GM12878 (cell line): ENCODE measurements around the gene ETV6. TPM values are rescaled to one million over a fixed set of nuclear protein-coding genes. Genes with fewer than 3 reads are reported as not detected.

Experiments used
- ATAC-seq: fragments of 200-7000 bp; cut with Tn5 transposase; 3 replicates; pipeline ENCODE4 v1.9.1; 2020; ENCODE audit warnings: mild to moderate bottlenecking, moderate library complexity
- BruUV-seq: library from RNA; stranded (reverse); fragments of 400-500 nt; replicated peaks from 2 replicates; lab custom pipeline; 2021; lab: Mats Ljungman, UMichigan
- CTCF ChIA-PET: fragments of 300-600 bp; sonication (Branson Sonifier 250); formaldehyde crosslinking; extraction: SDS; loops from one replicate; lab custom pipeline; 2021; ENCODE audit warnings: inconsistent platforms; lab: Yijun Ruan, JAX
- POLR2A ChIA-PET: fragments of 350-600 bp; formaldehyde crosslinking; extraction: SDS; loops from one replicate; lab custom pipeline; 2021; ENCODE audit warnings: inconsistent platforms; lab: Charles Lee
- RAD21 ChIA-PET: fragments of 300-600 bp; sonication (Branson Sonifier 250); formaldehyde crosslinking; loops from one replicate; lab custom pipeline; 2023; ENCODE audit warnings: antibody characterized with exemption; ENCODE audit not compliant: unreplicated experiment; lab: Charles Lee
- SMC1A ChIA-PET: fragments of 300-600 bp; sonication (Branson Sonifier 250); formaldehyde crosslinking; loops from one replicate; lab custom pipeline; 2023; ENCODE audit not compliant: unreplicated experiment, uncharacterized antibody; lab: Charles Lee
- DNase-seq: peaks from one replicate; pipeline ENCODE4 v3.0.0-alpha.2; 2011; ENCODE audit warnings: low read depth, low spot score
- FAIRE-seq: peaks from 3 replicates; lab custom pipeline; 2011; peaks lifted over from hg19 to GRCh38; lab: Jason Lieb, UNC
- H2AFZ ChIP-seq: 2 replicates; pipeline ENCODE4 v1.6.0; 2011; ENCODE audit warnings: low read depth, low read length, control low read depth; ENCODE audit not compliant: control insufficient read depth
- H3K27ac ChIP-seq: 2 replicates; pipeline ENCODE4 v1.5.1; 2011; ENCODE audit warnings: control low read depth; ENCODE audit not compliant: control insufficient read depth, insufficient read depth
- H3K27me3 ChIP-seq, 2 experiments: replicated peaks in 1 of 2; 2 replicates each; pipeline versions ENCODE4 v1.6.0 to v1.6.1; 2011; ENCODE audit warnings: low read length in 1 of 2; ENCODE audit not compliant: control insufficient read depth in 2 of 2, insufficient read depth in 2 of 2
- H3K36me3 ChIP-seq, 2 experiments: 2 replicates each; pipeline ENCODE4 v1.5.1; 2011; ENCODE audit warnings: low read length in 1 of 2; ENCODE audit not compliant: control insufficient read depth in 2 of 2, insufficient read depth in 2 of 2
- H3K4me1 ChIP-seq: 2 replicates; pipeline ENCODE4 v1.6.1; 2011; ENCODE audit warnings: mild to moderate bottlenecking, low read length, moderate library complexity, mixed read lengths; ENCODE audit not compliant: control insufficient read depth, insufficient read depth
- H3K4me2 ChIP-seq: 2 replicates; pipeline ENCODE4 v1.6.0; 2011; ENCODE audit warnings: control low read depth; ENCODE audit not compliant: control insufficient read depth, insufficient read depth
- H3K4me3 ChIP-seq: fragments of 200-600 bp; sonication (generic); 2 replicates; pipeline ENCODE4 v1.5.1; 2016
- H3K79me2 ChIP-seq: 2 replicates; pipeline ENCODE4 v1.6.0; 2011; ENCODE audit warnings: low read length; ENCODE audit not compliant: control insufficient read depth, insufficient read depth
- H3K9ac ChIP-seq: 2 replicates; pipeline ENCODE4 v1.8.0; 2011; ENCODE audit warnings: low read length, control low read depth, mixed read lengths; ENCODE audit not compliant: control insufficient read depth, insufficient read depth
- H3K9me3 ChIP-seq: replicated peaks from 3 replicates; pipeline ENCODE4 v1.5.1; 2011; ENCODE audit warnings: mild to moderate bottlenecking, low read length; ENCODE audit not compliant: control insufficient read depth, insufficient read depth
- H4K20me1 ChIP-seq: 2 replicates; pipeline ENCODE4 v1.6.0; 2011; ENCODE audit not compliant: control insufficient read depth, insufficient read depth
- BCL11A ChIP-seq: IDR thresholded peaks from 2 replicates; pipeline ENCODE4 v1.6.1; 2011; ENCODE audit warnings: low read depth, low read length
- EP300 ChIP-seq, 2 experiments: fragments of 150-350 bp in 1 of 2; IDR thresholded peaks; 2 replicates each; pipeline ENCODE4 v1.6.1; 2011 to 2012; ENCODE audit warnings: low read depth in 2 of 2, low read length in 2 of 2, borderline replicate concordance in 1 of 2, improper control_type of control experiment in 1 of 2, inconsistent platforms in 1 of 2; ENCODE audit not compliant: control insufficient read depth in 1 of 2
- ETV6 ChIP-seq, 2 experiments: fragments of 450-650 bp in 1 of 2; IDR thresholded peaks in 1 of 2; conservative IDR thresholded peaks in 1 of 2; 2 replicates each; pipeline ENCODE4 v1.6.1; 2014; ENCODE audit warnings: antibody characterized with exemption in 1 of 2, borderline replicate concordance in 1 of 2, low read depth in 1 of 2, mild to moderate bottlenecking in 1 of 2, moderate library complexity in 1 of 2
- FOXM1 ChIP-seq: IDR thresholded peaks from 2 replicates; pipeline ENCODE4 v1.6.1; 2012; ENCODE audit warnings: low read depth, mild to moderate bottlenecking, inconsistent platforms, low read length, moderate library complexity
- JUND ChIP-seq: IDR thresholded peaks from 2 replicates; pipeline ENCODE4 v1.6.1; 2012; ENCODE audit warnings: low read depth, mild to moderate bottlenecking, low read length, improper control_type of control experiment, moderate library complexity
- MTA3 ChIP-seq: IDR thresholded peaks from 2 replicates; pipeline ENCODE4 v1.6.1; 2012; ENCODE audit warnings: low read length, inconsistent platforms, borderline replicate concordance
- NFIC ChIP-seq: IDR thresholded peaks from 2 replicates; pipeline ENCODE4 v1.6.1; 2012; ENCODE audit warnings: low read depth, mild to moderate bottlenecking, inconsistent platforms, low read length, moderate library complexity
- NFYA ChIP-seq: IDR thresholded peaks from 2 replicates; pipeline ENCODE4 v1.6.1; 2011; ENCODE audit warnings: low read depth, mild to moderate bottlenecking, low read length, improper control_type of control experiment, borderline replicate concordance
- PKNOX1 ChIP-seq: fragments of 450-650 bp; IDR thresholded peaks from 2 replicates; pipeline ENCODE4 v1.6.1; 2016; ENCODE audit warnings: mild to moderate bottlenecking
- REST ChIP-seq: IDR thresholded peaks from 2 replicates; pipeline ENCODE4 v1.6.1; 2012; ENCODE audit warnings: mild to moderate bottlenecking, low read depth, low read length
- RFX5 ChIP-seq: IDR thresholded peaks from 2 replicates; pipeline ENCODE4 v1.6.1; 2011; ENCODE audit warnings: low read depth, low read length, improper control_type of control experiment
- SMAD5 ChIP-seq: IDR thresholded peaks from 2 replicates; pipeline ENCODE4 v1.6.1; 2016; ENCODE audit warnings: antibody characterized with exemption, low read depth
- STAT1 ChIP-seq: fragments of 450-650 bp; conservative IDR thresholded peaks from 2 replicates; pipeline ENCODE4 v1.6.1; 2014; ENCODE audit warnings: antibody characterized with exemption, mild to moderate bottlenecking
- STAT3 ChIP-seq: IDR thresholded peaks from 2 replicates; pipeline ENCODE4 v1.6.1; 2011; ENCODE audit warnings: low read depth, low read length, improper control_type of control experiment
- WGBS: methylation state at CpG from one replicate; pipeline ENCODE4 v1.1.6; 2016; ENCODE audit warnings: low lambda C conversion rate; ENCODE audit not compliant: insufficient replicate concordance, insufficient coverage; ENCODE audit errors: missing lambda C conversion rate; 5-methylcytosine and 5-hydroxymethylcytosine counted together
- in situ Hi-C: fragments of 300-500 bp; cut with MboI; formaldehyde crosslinking; loops from 9 replicates; pipeline ENCODE4 v1.14.3; 2018; ENCODE audit warnings: mixed read lengths
- intact Hi-C: fragments of 100-400 bp; cut with micrococcal nuclease; formaldehyde crosslinking; loops from one replicate; pipeline ENCODE4 v1.14.2; 2022; ENCODE audit not compliant: unreplicated experiment
- polyA plus RNA-seq, 11 experiments: library from polyadenylated mRNA; depleted of rRNA in 4 of 11; unstranded in 6 of 11; stranded (reverse) in 5 of 11; fragments of >200 nt; fragmentation: Nextera tagmentation in 4 of 11; fragmentation: Illumina TruSeq in 1 of 11; extraction: Ambion mirVana in 4 of 11; extraction: Trizol in 1 of 11; gene quantifications; 1 replicate in 1 of 11; 2 replicates in 10 of 11; pipeline versions ENCODE4 v1.2.1 to v1.2.3, GENCODE V29; 2011 to 2016; ENCODE audit warnings: inconsistent platforms in 2 of 11, missing spikeins in 2 of 11, low read depth in 1 of 11
- total RNA-seq, 4 experiments: library from RNA; depleted of rRNA in 3 of 4; stranded (reverse); fragments of >200 nt in 3 of 4; fragmentation: Illumina TruSeq in 1 of 4; extraction: Trizol in 1 of 4; gene quantifications; 2 replicates each; pipeline versions ENCODE4 v1.2.1 to v1.2.3, GENCODE V29; 2013 to 2021
- TF ChIP-seq, protein P1 (sequence below): fragments of 450-650 bp; IDR thresholded peaks from 2 replicates; pipeline ENCODE4 v1.6.1; 2016; ENCODE audit warnings: mild to moderate bottlenecking
- TF ChIP-seq, protein P2 (sequence below): fragments of 450-650 bp; IDR thresholded peaks from 2 replicates; pipeline ENCODE4 v1.6.1; 2017; ENCODE audit warnings: mild to moderate bottlenecking, low read depth, inconsistent platforms; ENCODE audit not compliant: poor library complexity, severe bottlenecking

ETV6 gene
- total and polyA plus RNA-seq, 10 of the 15 experiments (the other 5 are each of a cell fraction or from before 2014, with no cell fraction given) = 6.6 to 74.8 (median 24.6) TPM

GRCh38 chr12:11713202-11713601, 63.7 kb downstream of the ETV6 start:
- in situ Hi-C loops = no loop called here
- Histone ChIP-seq H4K20me1 (peaks cover 8% of the 10 kb centered on the region; the same call in 1 of the 2 replicates), H3K79me2 (peaks cover 97% of the 10 kb centered on the region), H3K9ac (no peak overlapping the region), H3K27me3 (no peaks in the 10 kb centered on the region), H3K9me3 (no peaks in the 10 kb centered on the region), H2AFZ (no peak overlapping the region), H3K4me1 (peaks cover 16% of the 10 kb centered on the region), H3K36me3 (peaks cover 8 to 47% of the 10 kb centered on the region in 2 experiments), H3K27ac (no peak overlapping the region), H3K4me3 (no peak overlapping the region), H3K4me2 (no peak overlapping the region)
- DNase-seq (no peak), FAIRE-seq (no peak), ATAC-seq (no peak)
- intact Hi-C loops = no loop called here
- POLR2A ChIA-PET = interaction anchor here (1.1 kb wide), 1 partner anchor 110 kb away, joined by 3 read pairs; no protein-coding TSS in a partner anchor
- CTCF ChIA-PET = no interaction called here
- 83% methylated on average over 4 of the region's 4 CpGs for WGBS
- BruUV-seq = no TSS peak
- RAD21 ChIA-PET = no interaction called here
- SMC1A ChIA-PET = interaction anchor here (0.6 to 10.0 kb wide), 4 partner anchors 17 to 689 kb away, joined by 3 to 115 read pairs (median 4); no protein-coding TSS in a partner anchor
- TF ChIP-seq, protein P1, sequence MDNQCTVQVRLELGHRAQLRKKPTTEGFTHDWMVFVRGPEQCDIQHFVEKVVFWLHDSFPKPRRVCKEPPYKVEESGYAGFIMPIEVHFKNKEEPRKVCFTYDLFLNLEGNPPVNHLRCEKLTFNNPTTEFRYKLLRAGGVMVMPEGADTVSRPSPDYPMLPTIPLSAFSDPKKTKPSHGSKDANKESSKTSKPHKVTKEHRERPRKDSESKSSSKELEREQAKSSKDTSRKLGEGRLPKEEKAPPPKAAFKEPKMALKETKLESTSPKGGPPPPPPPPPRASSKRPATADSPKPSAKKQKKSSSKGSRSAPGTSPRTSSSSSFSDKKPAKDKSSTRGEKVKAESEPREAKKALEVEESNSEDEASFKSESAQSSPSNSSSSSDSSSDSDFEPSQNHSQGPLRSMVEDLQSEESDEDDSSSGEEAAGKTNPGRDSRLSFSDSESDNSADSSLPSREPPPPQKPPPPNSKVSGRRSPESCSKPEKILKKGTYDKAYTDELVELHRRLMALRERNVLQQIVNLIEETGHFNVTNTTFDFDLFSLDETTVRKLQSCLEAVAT = no peak
- TF ChIP-seq SMAD5 (no peak), REST (no peak), ETV6 (conservative IDR thresholded peaks at IDR 0.05 in 1 of 2, IDR thresholded peaks at IDR 0.05 in 1 of 2; ENCODE audit: borderline replicate concordance in 1 of 2, low read depth in 1 of 2) (no peak), NFIC (no peak), STAT3 (no peak), FOXM1 (no peak), RFX5 (no peak), PKNOX1 (no peak), BCL11A (no peak), JUND (no peak), EP300 (IDR thresholded peaks at IDR 0.05; ENCODE audit: borderline replicate concordance in 1 of 2, control insufficient read depth in 1 of 2, low read depth in 2 of 2, low read length in 2 of 2) (no peak), STAT1 (no peak), MTA3 (no peak), NFYA (no peak)
- TF ChIP-seq, protein P2, sequence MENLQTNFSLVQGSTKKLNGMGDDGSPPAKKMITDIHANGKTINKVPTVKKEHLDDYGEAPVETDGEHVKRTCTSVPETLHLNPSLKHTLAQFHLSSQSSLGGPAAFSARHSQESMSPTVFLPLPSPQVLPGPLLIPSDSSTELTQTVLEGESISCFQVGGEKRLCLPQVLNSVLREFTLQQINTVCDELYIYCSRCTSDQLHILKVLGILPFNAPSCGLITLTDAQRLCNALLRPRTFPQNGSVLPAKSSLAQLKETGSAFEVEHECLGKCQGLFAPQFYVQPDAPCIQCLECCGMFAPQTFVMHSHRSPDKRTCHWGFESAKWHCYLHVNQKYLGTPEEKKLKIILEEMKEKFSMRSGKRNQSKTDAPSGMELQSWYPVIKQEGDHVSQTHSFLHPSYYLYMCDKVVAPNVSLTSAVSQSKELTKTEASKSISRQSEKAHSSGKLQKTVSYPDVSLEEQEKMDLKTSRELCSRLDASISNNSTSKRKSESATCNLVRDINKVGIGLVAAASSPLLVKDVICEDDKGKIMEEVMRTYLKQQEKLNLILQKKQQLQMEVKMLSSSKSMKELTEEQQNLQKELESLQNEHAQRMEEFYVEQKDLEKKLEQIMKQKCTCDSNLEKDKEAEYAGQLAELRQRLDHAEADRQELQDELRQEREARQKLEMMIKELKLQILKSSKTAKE = no peak
